Bronchial epithelial cell (primary cell): ENCODE measurements around the gene DTD1. TPM values are rescaled to one million over a fixed set of nuclear protein-coding genes. Genes with fewer than 3 reads are reported as not detected.

Experiments
- DNase-seq: peaks from one replicate; pipeline ENCODE4 v3.0.0-alpha.2; 2010; ENCODE audit warnings: low read depth
- FAIRE-seq: peaks from 2 replicates; lab custom pipeline; 2011; peaks lifted over from hg19 to GRCh38; lab: Jason Lieb, UNC
- H3K27me3 ChIP-seq: 2 replicates; pipeline ENCODE4 v1.5.1; 2011; ENCODE audit warnings: low read length; ENCODE audit not compliant: control insufficient read depth, insufficient read depth
- H3K36me3 ChIP-seq: 2 replicates; pipeline ENCODE4 v1.5.1; 2011; ENCODE audit warnings: low read length; ENCODE audit not compliant: control insufficient read depth, insufficient read depth
- H3K4me3 ChIP-seq: 2 replicates; pipeline ENCODE4 v1.5.1; 2011; ENCODE audit warnings: mild to moderate bottlenecking, low read depth, low read length, control low read depth
- CTCF ChIP-seq: IDR thresholded peaks from 2 replicates; pipeline ENCODE4 v1.5.1; 2011; ENCODE audit warnings: mild to moderate bottlenecking, moderate library complexity, low read length, control low read depth, inconsistent platforms; ENCODE audit not compliant: insufficient read depth, severe bottlenecking
- total RNA-seq: library from RNA; depleted of rRNA; stranded (reverse); fragments of >200 nt; gene quantifications from 2 replicates; pipeline ENCODE4 v1.2.1, GENCODE V29; 2014

Gene DTD1
- total RNA-seq, 1 donor from 2014 or later, result 197 TPM

- Histone ChIP-seq H3K4me3 (no peak overlapping the region), H3K27me3 (no peaks in the 10 kb centered on the region), H3K36me3 (peaks cover 3% of the 10 kb centered on the region)
- TF ChIP-seq CTCF, result no peak
- DNase-seq (peak; percentile 4), FAIRE-seq (no peak)
Measured at GRCh38 chr20:18663932-18664331, 76.1 kb downstream of the DTD1 start.

DNA sequence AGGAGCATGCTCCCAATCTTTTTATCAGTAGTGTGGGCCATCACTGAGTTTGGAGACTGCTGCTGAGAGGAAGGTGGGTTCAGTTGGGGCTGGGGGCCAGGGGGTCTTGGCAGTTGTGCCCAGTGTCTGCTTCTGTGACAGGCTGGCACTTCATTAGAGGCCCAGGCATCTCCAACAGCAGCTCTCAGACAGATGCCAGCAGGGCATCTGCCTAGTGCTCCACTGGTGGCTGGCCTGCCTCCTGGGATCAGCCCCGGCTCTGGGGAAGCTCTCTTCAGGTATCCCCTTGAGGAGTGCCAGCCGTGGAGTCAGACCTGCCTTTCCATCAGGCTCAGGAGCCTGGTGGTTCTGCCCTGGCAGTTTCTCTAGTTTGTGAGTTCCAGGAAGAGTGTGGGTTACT is 77.3 kb downstream of the DTD1 start:
- Histone ChIP-seq H3K36me3 (peaks cover 5% of the 10 kb centered on the region), H3K4me3 (no peak overlapping the region), H3K27me3 (no peaks in the 10 kb centered on the region)
- DNase-seq, result no peak
- FAIRE-seq, result no peak
- TF ChIP-seq CTCF, result no peak

- no peak for TF ChIP-seq CTCF
- H3K27me3 ChIP-seq, result no peaks in the 10 kb centered on the region
- no peak overlapping the region for H3K4me3 ChIP-seq
- no peak for FAIRE-seq
- H3K36me3 ChIP-seq, result peaks cover 5% of the 10 kb centered on the region
- no peak for DNase-seq
Measured at GRCh38 chr20:18666803-18667415, 79.1 kb downstream of the DTD1 start.

GRCh38 chr20:18669241-18670019 is 81.6 kb downstream of the DTD1 start:
- Histone ChIP-seq H3K27me3 (no peaks in the 10 kb centered on the region), H3K4me3 (no peak overlapping the region), H3K36me3 (peaks cover 4% of the 10 kb centered on the region)
- DNase-seq (no peak), FAIRE-seq (no peak)
- TF ChIP-seq CTCF, result no peak

GRCh38 chr20:18671203-18671710 is 83.4 kb downstream of the DTD1 start:
- FAIRE-seq, result no peak
- no peaks in the 10 kb centered on the region for H3K27me3 ChIP-seq
- H3K36me3 ChIP-seq, result peaks cover 4% of the 10 kb centered on the region
- H3K4me3 ChIP-seq, result no peak overlapping the region
- TF ChIP-seq CTCF, result no peak
- no peak for DNase-seq
